Lower leg skin (tissue), 3 donors: ENCODE measurements around the gene CCR5AS.

ENCODE experiments used
- CTCF ChIP-seq, 3 donors: fragments of 450-650 bp; IDR thresholded peaks; one replicate each; pipeline ENCODE4 v1.5.1; 2016; ENCODE audit warnings: antibody characterized with exemption in 3 of 3, mild to moderate bottlenecking in 3 of 3, moderate library complexity in 2 of 3
- POLR2A ChIP-seq, 2 donors: fragments of 450-650 bp; IDR thresholded peaks; one replicate each; pipeline ENCODE4 v1.6.1; 2016 to 2017; ENCODE audit warnings: antibody characterized with exemption in 2 of 2, mild to moderate bottlenecking in 1 of 2, moderate library complexity in 1 of 2

GRCh38 chr3:46395210-46395661 is 11.6 kb downstream of the CCR5AS start:
- no peak for TF ChIP-seq CTCF (IDR thresholded peaks at IDR 0.05)
- TF ChIP-seq POLR2A (IDR thresholded peaks at IDR 0.05): no peak
